HG03558 (cell line): ENCODE measurements around the gene CYP26B1.

Experiments used
- ATAC-seq: cut with Tn5 transposase; IDR thresholded peaks from one replicate; pipeline ENCODE4 v1.9.1; 2021; ENCODE audit warnings: moderate number of reproducible peaks; ENCODE audit not compliant: unreplicated experiment; ENCODE audit errors: extremely low read depth

The CYP26B1 gene

GRCh38 chr2:72155737-72156136, 8.1 kb upstream of the CYP26B1 start:
- no peak for ATAC-seq

- ATAC-seq = no peak
Measured at GRCh38 chr2:72155151-72155550, 7.5 kb upstream of the CYP26B1 start.

DNA sequence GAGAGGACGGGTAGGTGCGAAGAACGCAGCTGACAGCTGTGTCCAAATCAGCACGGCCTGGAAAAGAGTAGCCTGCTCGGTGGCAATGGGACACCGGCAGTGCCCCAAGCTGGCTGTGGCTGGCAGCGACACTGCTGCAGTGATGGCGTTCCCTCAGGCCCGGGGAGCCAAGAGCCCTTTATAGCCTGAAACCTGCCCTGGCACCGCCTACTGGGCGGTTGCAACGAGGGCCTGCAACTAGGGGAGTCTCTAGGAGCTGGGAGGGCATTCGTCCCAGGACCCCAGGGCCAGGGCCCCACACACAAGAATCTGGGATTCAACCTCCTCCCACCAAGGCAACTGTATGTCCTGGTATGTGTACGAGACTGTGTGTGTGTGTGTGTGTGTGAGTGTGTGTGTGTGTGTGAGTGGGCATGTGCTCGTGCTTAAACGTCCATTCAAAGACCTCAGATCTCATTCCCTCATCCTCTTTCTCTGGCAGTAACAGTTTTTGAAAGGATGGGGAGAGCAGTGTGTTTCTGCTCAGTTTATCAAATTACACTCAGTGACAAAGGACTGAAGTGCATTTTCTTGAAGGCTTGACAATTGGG, 6.8 kb upstream of the CYP26B1 start:
- no peak for ATAC-seq

- ATAC-seq = no peak
Measured at GRCh38 chr2:72153924-72154323, 6.3 kb upstream of the CYP26B1 start.

GRCh38 chr2:72153026-72153791, 5.5 kb upstream of the CYP26B1 start:
- ATAC-seq = no peak

DNA sequence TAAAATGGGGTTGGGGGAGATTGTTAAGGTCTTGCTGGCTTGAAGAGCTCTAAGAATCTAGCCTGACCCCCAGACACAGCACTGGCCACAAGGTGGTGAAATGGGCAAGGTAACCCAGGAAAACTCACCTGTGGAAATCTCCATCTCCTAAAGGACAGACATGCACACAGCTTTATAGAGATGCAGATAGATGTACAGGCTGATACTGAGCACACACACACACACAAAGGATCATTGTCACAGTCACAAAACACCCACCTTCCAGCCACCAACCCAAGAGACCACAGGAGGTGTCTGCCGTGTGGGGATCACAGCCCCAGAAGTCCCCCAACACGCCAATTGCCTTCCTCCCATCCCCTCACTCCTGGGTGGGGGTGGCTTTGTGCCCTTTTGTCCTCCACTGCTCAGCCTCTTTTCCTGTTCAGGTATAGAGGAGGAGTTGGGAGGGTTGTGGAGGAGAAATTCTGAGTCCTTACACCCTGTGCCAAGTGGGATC, 3.2 kb upstream of the CYP26B1 start:
- ATAC-seq = no peak

DNA sequence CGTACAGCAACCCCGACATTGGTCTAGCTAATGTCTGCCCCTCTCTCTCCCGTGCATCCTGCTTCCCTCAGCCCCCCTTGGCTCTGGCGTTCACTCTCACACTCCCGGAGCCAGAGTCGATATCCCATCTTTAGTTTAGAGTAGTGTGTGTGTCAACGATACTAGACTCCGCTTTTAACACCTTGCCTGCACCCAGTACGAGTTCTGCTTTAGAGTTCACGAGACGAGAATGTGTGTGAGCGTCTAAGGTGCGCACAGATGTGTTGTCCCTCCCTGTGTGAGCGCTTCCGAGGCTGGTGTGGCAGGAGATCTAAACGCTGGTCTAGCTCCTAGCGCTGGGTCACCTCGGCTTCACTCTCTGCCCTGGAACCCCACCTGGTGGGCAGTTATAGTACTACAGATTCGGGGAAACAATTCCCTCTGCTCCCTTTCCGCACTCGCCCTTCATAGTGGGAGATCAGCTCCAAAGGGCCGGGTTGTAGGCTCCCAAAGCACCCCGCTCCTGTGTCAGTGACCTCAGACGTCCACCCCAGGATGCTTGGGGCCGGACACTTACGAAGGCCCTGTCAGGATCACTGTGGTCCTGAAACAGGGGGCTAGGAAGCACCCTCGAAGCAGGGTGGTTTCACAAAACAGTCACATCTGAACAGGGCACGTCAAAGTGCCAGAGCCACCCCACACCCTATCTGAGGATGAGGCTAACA, 2.6 kb upstream of the CYP26B1 start:
- no peak for ATAC-seq

DNA sequence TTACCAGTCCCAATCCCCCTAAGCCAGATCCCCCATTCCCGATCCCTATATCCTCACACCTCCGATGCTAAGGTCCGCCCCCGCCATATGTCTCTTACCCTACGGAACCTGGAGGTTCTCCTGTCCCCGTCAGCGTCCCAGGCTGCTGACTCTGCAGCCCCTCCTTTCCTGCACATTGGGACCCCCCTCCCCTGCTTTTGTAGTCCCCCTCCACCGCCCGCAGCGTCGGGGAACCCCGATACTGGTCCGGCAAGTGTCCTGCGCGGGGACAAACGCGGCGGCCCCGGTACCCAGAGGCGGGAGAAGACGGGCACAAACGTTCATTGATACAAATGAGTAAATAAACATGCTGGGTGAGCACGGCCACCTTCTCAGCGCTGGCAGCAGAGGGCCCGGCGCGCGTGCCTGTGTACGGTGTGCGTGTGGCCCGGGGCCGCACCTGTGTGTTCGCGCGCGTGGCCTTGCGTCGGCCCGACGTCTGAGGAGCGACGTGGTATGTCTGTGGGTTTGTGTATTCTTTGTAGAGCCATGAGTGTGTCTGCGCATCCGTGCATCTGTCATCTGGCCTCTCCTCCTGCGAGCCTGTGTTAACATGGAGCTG, 2.0 kb upstream of the CYP26B1 start:
- no peak for ATAC-seq

GRCh38 chr2:72148837-72149555, 1.3 kb upstream of the CYP26B1 start:
- no peak for ATAC-seq

GRCh38 chr2:72148003-72148836, 558 bp upstream of the CYP26B1 start:
- no peak for ATAC-seq

GRCh38 chr2:72146347-72147302, 1.0 kb downstream of the CYP26B1 start:
- no peak for ATAC-seq

DNA sequence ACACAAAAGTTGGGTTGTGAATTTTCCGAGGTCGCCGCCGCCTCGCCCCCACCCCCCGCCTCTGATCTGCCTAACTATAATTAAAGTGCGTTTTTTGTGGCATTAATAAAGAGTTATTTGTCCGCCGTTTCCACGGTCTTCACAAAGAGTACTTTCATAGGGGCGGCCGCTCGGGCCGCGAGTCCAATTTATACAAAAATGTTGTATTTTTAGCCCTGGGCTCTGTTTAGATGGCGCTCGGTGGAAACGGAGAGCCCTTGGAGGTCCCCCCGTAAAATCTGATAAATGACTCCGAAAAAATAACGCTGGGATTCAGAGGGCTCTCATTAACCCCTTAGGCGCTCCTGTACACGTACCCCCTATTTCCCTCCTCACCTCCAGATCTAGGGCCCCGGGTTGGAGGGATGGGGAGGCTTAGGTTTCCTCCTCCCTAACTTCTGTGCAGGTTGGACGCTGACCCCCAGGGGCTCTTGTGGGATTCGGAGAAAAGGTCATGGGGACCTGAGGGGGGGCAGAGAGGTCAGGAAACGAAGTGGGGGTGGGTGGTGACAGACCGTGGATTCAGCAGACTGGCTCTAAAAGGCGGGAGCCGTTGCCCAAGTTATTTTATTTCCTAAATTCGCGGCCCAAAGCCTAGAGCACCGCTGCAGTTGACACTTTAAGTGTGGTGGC, 1.9 kb downstream of the CYP26B1 start:
- no peak for ATAC-seq

DNA sequence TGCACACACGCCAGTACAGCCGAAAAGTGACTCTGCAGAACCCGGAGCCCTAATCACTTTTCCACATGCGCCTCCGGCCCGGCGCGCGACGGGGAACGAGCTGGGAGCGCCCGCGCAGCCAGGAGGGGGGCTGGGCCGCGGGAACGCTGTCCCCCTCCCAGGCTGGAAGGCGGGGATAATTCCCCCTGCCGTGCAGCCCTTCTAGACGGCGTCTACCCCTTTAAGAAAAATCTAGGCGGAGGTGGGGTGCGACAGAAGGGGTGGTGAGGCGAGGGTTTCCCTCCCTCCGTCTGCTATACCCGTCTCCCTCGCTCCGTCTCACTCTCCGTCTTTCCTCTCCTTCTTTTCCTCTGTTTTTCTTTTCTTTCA, 2.4 kb downstream of the CYP26B1 start:
- no peak for ATAC-seq

DNA sequence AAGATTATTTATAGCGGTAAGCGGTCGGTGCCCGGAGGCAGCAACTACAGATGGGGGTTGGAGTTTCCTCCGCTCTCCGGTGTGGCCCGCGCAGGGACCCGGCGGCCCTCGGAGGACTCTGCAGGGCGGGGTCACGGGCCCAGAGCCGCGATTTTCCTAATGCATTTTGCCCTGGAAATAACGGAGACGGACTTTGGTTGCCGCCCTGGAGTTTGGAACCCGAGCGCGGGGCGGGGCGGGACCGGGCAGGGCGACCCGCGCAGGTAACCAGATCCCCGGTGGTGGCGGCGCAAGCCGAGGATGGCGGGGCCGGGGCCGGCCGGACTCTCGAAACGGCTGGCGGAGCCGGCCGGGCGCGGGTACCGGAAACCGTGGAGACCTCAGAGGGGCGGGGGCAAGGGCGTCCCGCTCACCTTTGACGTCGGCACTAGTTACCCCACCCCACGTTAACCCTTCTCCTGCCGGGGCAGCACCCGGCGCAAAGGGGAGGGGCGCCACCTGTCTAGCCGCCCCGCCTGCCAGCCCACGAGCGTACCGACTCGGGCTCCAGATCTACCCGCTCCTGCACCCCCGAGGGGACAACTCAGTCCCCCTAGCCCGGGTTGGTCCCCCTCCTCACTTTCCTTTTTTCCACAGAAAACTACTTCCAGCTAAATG, 2.9 kb downstream of the CYP26B1 start:
- no peak for ATAC-seq

DNA sequence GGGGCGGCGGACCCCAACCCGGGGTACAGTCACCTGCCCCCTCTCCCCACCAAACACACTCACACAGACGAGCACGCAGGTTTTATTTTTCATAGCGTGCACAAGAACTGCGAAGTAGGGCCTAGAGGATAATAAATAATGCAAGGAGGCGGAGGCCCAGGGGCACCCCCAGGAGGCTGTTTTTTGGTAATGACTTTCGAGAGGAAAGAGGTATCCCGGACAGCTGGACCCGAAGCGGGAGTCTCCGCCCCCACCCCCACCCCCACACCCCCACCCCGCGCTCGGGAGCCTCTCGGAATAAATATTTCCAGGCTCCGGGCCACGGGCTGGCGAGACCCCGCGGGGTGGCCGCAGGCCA, 3.4 kb downstream of the CYP26B1 start:
- no peak for ATAC-seq

- no peak for ATAC-seq
Measured at GRCh38 chr2:72143441-72144273, 4.0 kb downstream of the CYP26B1 start.
